Thyroid gland (tissue), 4 donors: ENCODE results near the gene DPP6.

Source experiments
- CTCF ChIP-seq, 6 experiments: fragments of 200-600 bp in 3 of 6; fragments of 450-650 bp in 3 of 6; sonication (generic) in 3 of 6; IDR thresholded peaks; one replicate each; pipeline ENCODE4 v1.5.1; 2016 to 2019; ENCODE audit warnings: antibody characterized with exemption in 6 of 6, mild to moderate bottlenecking in 2 of 6, inconsistent platforms in 1 of 6, moderate library complexity in 1 of 6
- POLR2A ChIP-seq, 2 donors: fragments of 450-650 bp; IDR thresholded peaks; one replicate each; pipeline ENCODE4 v1.6.1; 2017; ENCODE audit warnings: antibody characterized with exemption in 2 of 2, mild to moderate bottlenecking in 2 of 2, moderate library complexity in 1 of 2

- TF ChIP-seq CTCF (IDR thresholded peaks at IDR 0.05) (no peak), POLR2A (IDR thresholded peaks at IDR 0.05) (no peak)
Observed at GRCh38 chr7:154777489-154777888, 725.3 kb downstream of the DPP6 start.
